ENCODE data around the gene IGSF9B.

The IGSF9B gene

DNA sequence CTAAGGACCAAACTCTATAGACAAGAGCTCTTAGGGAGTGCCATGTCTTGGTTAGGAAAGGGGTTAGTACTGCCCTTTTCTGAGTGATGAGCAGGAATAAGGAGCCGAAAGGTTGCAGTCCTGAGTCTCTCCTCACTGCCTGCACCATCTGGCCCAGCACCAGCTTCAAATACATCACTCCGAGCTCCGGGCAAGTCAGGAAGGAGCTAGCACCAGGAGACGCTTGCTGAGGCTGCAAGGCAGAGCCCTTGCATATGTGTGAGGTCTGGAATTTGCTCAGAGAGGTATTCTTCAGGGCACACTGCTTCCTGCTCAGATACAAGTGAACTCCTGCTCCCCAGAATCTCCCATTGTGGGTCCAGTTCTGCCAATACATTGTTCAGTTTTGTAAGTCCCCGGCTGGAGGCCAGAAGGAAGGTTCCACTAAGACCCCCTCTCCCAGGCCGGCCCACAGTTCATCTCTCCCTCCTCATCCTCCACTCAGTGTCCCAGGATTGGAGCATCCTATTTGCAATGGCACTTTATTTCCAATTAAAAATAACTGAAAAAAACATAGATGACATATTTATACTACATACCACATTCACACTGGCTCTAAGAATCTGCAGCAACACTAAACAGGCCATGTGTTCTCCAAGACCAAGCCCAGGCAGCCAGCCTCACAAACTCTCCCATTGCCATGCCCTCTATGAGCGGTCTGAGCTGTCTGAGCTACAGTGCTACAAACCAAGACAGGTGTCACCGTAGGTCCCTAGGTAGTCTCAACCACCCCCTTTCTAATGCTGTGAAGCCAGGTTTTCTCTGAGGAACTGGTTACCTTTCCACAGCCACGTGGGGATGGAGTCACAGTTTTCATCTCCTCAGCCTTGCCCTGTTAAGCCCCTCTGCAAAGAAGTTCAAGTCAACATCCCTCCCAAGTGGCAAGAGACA is 56.3 kb downstream of the IGSF9B start:
- DNase-seq (ENCODE audit: low spot score) = no peak

DNA sequence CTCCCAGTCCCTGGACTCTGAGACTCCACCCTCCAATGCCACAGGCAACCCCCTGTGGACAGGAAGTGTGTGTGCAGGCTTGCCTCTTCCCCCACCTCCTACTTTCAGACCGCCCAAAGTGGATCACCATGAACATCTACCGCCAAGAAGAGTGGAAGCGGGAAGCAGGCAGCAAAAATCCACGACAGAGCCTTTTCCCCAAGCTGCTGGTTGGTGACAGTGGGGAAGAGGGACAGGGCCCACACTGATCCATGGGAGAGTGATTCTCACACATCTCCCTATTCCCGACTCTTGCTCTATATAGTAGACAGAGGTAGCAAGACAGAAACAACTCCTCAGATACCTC is 58.0 kb downstream of the IGSF9B start:
- DNase-seq (ENCODE audit: low spot score) = no peak

DNA sequence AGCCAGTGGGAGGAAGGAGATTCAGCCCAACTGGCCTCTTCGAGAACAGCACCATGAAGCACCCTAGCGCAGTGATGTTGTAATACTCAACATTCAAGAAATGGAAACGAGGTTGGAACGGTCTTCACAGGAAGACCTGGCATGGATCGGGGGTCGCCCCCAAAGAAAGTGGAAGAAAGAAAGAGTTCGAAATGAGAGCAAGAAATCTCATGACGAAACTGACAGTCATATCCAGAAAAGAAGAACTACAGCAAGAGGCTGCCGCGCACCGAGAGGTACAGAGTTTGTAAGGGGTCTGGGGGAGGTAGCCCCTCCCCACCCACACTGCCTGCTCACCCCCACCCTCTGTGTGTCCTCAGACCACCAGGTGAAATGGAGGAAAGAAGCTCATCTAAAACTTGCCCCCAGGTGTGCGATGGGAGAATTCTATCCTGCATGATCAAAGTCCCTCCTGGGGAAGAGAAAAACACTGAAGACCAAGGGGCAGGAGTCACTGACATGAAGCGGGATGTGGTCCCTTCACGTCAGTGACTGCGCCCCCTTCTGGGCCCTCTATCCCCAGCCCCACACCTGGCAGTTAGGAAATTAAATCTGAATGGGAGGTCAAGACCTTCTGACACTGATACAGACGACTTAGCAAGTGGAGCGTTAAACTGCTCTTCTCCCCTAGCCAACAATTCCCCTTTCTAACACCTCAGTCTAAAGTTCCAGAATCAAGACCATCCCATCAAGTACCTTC is 58.6 kb downstream of the IGSF9B start:
- DNase-seq (ENCODE audit: low spot score) = no peak

DNA sequence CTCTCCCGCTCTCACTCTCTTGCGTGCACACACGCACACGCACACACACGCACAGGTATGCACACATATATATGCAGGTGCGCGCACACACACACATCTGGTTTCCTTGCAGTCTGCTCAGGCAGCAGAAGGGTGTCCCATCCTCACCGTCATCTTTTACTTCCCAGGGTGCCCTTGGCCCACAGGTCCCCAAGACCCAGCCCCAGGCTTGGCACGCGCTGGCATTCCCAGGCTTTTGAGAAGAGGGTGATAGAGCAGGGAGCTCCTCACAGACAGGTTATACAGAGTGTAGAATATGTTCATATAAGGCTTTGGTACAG is 59.5 kb downstream of the IGSF9B start:
- no peak for DNase-seq (ENCODE audit: low spot score)

DNA sequence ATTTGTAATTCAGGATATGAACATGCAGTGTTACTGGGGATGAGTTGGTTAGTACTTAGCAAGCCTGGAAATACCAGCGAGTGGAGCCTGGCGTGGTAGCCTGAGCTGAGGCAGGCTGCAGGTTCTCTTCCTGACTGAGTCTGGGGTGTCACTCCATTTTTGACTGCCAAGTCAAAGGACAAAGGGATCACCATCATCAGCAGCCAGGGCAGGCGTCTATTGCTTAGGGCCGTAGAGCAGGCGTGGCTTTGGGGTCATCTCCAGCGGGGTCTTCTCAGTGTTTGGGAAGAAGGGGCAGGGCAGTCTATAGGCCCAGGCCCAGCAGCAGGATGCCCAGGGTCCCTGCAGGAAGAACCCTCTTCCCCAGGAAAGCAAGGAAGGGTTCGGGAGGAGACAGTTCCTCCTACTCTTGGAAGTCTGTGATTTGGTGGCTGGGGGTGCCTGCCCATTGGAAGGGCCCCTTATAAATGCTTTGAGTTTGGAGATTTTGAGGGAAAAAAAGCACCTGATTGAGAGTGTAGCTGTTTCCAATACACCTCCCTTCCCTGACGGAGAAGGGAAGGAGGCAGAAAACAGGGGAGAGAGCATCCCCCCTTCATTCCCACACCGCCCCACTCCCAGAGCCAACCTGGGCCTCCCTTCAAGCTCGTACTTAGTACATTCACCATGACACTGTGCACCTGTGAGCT is 60.0 kb downstream of the IGSF9B start:
- no peak for DNase-seq (ENCODE audit: low spot score)

DNA sequence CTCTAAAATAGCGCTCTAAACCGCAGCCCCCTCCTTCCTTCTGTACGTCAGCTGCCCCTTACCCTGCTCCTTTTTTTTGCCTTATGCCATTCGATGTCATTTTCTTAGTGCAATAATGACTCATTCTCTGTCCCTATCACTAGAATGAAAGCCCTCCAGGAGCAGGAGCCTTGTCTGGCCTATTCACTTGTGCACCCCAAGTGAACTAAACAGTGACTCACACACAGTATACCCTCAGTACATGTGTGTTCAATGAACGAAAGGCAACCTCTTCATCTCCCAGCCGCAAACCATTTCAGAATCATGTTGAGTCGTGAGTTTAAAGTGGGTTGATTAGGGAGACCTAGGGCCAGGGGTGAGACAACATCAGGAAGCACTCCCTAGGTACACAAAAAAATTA is 60.7 kb downstream of the IGSF9B start:
- DNase-seq (ENCODE audit: low spot score) = no peak

DNA sequence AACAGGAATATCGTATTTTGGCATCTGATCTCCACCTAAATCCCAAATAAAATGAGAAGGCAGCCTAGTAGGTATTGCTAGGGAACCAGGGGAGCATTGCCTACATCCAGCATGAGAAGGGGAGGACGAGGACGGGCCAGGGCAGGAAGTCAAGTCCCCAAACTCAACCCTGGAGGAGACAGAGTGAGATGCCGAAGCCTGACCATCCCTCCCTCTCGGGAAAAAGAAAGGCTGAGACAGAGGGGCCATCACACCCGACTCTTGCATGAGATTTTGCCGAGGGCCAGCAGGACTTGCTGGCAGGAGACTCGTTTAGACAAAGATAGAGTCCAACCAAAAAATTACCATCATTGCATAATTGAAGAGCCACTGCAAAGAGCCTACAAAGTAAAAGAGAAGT is 61.2 kb downstream of the IGSF9B start:
- DNase-seq (ENCODE audit: low spot score) = no peak

DNA sequence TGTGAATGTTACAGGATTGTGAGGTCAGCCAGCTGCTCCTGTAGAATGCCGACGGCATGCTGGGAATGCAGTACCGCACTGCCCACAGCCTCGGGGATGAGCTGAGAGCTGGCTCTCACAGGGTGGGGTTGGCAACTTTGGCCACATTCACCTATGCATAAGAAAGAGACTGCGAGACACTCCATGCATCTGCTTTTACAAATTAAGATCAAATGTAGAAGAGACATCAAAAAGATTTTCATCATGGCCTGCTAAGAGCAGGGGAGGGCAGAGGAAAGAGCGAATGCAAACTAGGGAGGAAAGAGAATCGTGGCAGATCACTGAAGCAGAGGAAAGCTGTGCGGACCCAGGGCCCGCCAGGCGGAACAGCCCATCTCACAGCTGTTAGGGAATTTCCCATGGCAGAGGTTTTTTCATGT is 61.7 kb downstream of the IGSF9B start:
- DNase-seq (ENCODE audit: low spot score) = no peak

DNA sequence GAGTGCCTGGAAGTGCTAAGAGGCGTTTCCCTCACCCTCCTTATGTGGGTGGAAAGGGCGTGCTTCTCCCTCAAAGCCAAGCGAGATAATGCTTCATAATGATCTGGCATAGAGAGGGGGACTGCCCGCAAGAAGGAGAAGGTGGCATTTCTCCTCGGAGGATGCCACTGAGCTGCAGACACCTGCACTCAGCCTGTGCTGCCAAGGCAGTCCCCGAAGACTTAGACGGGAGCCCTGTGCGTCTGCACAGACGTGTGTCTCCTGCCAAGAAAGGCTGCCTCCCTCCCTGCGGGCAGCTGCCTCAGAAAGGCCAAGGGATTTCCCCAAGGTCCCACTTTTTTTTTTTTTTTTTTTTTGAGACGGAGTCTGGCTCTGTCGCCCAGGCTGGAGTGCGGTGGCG is 63.4 kb downstream of the IGSF9B start:
- no peak for DNase-seq (ENCODE audit: low spot score)

DNA sequence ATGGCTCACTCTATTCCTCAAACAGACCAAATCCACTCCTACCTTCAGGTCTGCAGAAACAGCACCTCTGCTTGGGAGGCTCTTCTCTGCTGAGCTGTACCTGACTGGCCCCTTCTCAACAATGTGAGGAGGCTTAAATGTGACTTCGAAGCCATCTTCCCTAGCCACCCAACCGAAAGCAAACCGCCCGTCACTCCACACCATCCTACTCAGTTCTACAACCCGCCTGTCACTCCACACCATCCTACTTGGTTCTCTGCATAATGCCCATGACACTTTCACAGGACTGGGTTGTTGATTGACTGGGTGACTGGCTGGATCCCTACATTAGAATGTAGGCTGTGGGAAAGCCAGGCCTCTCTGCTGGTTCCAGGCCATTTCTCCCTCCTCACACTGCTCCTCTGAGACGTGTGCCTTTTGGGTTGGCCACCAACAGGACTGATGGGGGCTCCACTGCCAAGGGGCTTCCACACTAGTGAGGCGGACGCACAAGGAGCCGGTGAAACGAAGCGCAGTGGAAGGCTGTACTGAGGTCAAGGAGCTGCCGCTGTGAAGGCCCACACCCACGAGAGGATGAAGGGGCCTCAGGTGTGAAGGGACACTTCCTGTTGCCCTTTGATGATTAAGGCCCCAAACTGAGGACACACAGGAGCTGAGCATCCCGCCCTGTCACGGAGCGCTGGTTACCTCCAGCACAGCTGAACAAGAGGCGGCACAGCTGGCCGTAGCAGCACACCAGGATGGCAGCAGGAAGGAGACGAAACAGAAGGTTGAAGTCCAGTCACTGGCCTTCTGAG is 64.0 kb downstream of the IGSF9B start:
- no peak for DNase-seq (ENCODE audit: low spot score)

DNA sequence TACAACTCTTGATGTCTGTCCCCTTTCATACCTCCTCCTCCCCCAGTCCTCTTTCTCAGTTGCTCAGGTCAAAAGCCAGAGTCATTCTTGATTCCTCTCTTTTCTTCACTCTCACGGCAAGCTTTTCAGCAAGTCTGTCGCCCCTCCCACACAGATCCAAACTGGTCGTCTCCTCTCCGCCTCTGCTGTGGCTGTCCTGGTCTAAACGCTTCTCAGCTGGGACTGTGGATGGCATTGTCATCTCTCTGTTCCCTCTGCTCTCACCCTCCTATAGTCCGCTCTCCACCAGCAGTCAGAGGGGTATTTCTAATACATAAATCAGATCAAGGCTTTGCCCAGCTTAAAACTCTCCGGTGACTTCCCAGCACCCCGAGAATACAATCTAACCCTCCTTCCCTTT is 64.6 kb downstream of the IGSF9B start:
- DNase-seq (ENCODE audit: low spot score) = no peak

DNA sequence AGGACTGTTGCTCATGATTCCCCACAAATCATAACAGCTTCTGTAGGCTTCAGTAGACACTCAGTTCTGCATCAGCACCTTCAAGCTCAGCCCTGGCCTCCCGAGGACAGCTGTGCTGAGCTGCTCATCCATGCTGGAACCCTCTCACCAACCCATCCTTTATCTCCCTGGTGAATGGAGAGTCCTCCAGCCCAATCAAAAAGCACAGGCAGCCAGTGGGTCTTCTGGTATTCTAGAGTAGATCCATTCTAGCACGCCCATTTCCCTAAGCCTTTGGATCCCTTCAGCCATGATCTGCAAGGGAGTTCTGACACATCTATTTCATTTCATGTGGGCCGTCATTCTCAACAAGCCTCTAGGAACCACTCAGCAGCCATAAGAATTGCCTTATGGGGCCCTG is 66.9 kb downstream of the IGSF9B start:
- DNase-seq (ENCODE audit: low spot score) = no peak

DNA sequence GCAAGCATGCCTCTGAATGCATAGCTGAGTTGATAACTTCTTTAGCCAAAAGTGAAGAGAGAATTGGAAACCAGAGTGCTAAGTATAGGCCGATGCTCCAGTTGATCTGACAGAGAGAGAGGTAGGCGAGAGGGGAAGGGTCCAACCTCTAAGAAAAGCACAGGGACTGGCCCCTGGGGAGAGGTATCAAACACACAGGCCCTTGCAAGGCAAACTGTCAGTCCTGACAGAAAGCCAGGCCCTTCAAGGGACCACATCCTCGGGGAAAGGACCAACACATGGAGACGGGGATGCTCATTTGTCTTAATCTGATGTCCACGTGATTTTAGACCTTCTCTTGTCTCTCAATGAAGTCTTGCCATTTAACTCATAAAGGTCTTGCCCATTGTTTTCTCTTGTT is 67.6 kb downstream of the IGSF9B start:
- DNase-seq (ENCODE audit: low spot score) = no peak

DNA sequence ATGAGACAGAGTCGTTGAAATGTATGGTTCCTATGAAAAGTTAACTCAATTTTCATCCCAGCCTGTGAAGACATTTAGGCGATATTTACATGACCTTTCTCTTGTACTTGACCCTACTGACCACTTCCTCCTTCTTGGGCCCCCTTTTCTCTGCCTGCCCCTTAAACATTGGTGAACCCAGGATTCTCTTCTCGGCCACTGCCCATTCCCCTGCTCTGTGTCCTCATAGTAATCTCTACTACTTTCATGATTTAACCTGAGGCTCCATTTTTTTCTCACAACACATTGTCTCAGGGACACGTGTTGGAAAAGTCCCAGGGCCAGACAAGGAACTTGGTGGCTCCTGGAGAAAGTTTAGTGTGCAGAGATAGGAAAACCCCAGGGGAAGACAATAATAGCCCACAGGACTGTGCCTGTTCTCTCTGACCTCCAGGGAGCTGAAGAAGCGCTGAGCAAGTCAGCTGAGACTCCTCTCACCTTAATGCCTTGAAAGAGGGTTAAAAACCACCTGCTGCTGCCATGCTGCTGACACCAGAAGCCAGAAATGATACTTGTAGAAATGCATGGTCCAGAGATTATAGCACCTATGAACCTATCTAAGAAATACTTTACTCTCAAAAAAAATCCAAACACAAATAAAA is 69.0 kb downstream of the IGSF9B start:
- DNase-seq (ENCODE audit: low spot score) = no peak

DNA sequence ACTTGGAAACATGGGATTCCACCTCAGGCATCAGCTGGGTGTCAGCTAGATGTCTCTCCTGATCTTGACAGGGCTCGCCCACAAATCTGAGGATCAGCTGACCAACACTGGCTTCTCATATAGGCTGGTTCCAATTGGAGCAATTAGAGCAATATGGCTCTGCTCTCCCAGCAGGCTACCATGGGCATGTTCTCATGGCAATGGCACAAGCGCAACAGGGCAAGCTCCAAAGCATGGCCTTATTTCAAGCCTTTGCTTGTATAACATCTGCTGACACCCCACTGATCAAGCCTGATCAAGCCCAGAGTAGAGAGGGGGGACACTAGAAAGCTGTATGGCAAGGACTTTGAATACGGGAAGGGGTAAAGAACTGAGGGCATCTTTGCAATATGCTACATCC is 70.7 kb downstream of the IGSF9B start:
- DNase-seq (ENCODE audit: low spot score) = no peak

DNA sequence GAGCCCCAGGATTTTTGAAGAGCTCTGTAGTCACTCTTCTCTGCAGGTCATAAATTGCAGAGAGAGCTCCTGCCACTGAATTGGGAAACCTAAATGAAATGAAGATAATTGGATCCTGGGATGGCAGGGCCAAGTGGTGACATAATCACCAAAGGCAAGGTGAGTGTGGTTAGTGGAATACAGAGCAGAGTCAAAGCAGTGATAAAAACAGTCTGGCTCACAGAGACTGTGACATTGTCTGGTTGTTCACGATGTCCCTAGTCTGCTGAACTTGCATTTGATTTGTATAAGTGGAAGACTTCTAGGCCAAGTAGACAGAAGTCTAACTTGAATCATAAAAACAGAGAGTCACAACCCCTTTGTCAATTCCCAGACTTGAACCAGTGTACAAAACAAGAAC is 84.6 kb downstream of the IGSF9B start:
- no peak for DNase-seq (ENCODE audit: low spot score)

DNA sequence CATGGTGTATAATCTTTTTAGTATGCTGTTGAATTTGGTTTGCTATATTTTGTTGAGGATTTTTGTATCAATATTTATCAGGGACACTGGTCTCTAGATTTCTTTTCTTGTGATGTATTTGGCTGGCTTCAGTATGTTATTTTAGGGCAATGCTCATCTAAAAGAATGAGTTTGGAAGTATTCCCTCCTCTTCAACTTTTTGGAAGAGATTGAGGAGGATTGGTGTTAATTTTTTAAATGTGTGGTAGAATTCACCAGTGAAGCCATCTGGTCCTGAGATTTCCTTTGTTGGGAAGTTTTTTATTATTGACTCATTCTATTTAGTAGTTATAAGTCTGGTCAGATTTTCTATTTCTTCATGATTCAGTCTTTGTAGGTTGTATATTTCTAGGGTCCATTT is 89.3 kb downstream of the IGSF9B start:
- no peak for DNase-seq (ENCODE audit: low spot score)

DNA sequence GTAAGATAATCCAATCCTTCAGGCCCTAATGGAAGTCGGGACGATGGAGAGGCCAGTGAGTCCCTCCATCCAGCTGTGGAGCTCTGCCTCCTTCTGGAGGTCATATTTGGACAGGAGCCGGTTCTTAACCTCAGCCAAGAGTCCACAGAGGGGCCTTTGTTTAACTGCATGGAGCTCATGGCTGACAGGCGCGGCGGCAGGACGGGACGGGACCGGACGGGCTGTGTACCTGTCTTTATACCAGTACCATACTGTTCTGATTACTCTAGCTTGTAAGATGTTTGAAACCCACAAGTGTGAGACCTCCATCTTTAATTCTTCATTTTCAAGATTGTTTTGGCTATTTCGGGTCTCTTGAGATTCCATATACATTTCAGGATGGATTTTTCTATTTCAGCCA is 91.3 kb downstream of the IGSF9B start:
- no peak for DNase-seq (ENCODE audit: low spot score)

DNA sequence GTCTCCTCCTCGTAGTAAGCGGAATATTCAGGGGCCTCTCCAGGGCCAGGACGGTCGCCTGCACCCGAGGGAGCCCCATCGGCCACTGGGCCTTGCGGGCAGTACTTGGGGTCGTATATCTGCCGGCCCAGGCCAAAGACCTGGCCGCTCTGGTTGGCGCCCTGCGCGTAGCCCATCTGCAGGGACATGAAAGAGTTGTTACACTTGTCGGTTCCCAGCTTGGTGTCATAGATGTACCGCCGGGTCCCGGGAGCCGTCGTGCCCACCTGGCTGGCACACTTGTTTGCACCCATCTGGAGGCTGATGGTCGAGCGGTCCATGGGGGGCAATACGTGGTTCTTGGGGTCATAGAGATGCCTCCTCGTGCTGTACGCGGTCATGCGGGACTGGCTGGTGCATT is 92.0 kb downstream of the IGSF9B start:
- DNase-seq (ENCODE audit: low spot score) = no peak

DNA sequence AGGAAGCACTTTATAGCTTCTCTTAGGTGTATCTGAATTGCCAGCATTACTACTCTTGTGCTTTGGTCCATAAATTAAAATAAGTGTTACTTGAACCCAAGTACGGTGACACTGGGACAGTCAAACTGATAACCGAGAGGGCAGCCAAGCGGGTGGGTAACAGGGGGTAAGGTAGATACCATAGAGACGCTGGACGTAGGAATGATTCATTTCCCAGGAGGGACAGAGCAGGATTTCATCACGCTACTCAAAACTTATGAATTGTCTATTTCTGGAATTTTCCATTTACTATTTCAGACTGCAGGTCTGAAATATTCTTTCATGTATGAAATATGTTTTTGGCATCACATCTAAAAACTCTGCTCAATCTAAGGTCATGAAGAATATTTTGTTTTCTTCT is 96.6 kb downstream of the IGSF9B start:
- DNase-seq (ENCODE audit: low spot score) = no peak
